Measurements from ENCODE around the gene DNM3.

DNA sequence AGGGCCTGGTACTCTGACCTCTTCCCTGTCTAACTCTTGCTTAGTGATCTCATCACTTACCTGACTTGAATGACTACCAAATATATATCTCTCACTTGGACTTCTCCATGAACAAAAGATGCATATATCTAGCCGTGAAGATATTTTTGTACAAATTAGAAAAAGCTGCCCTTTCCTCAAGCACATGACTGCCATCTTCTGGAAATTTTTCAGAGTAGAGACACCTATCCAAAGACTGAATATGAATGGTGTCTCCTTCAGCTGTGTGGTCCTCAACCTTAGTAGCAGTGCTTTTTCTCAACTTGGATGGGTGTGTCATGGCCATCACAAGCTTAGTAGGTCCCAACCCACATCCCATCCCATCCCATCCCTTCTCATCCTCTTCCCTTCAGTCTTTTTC lies 142.3 kb downstream of the DNM3 start:
- TF ChIP-seq CTCF (IDR thresholded peaks at IDR 0.05): peak in 3 of 5 experiments; percentile 13 to 21 (median 19)
- no peak for TF ChIP-seq POLR2AphosphoS5 (IDR thresholded peaks at IDR 0.05)
- no peak for TF ChIP-seq POLR2A (IDR thresholded peaks at IDR 0.05)
- no peak for TF ChIP-seq EP300 (IDR thresholded peaks at IDR 0.05; ENCODE audit: low read depth)
